ENCODE data around the gene NR3C1.

DNA sequence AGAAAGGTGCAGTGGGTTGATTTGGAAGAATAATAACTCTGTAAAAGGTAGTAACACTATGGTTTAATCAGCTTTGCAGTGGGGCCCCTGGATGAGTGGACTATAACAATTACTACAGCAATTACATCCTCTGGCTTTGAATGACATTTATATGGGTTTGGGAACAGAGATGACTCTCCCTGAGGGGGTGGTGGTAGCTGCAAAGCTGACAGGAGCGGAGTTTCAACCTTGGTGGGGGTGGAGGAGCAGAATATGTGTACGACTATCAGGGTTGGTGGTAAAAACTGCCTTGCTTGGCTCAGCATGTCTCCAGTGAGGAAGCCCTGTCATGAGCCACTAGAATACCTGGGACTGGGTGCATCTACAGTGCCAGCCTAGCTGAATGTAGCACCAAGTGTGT, 28.3 kb upstream of the NR3C1 start:
- TF ChIP-seq, protein P1, sequence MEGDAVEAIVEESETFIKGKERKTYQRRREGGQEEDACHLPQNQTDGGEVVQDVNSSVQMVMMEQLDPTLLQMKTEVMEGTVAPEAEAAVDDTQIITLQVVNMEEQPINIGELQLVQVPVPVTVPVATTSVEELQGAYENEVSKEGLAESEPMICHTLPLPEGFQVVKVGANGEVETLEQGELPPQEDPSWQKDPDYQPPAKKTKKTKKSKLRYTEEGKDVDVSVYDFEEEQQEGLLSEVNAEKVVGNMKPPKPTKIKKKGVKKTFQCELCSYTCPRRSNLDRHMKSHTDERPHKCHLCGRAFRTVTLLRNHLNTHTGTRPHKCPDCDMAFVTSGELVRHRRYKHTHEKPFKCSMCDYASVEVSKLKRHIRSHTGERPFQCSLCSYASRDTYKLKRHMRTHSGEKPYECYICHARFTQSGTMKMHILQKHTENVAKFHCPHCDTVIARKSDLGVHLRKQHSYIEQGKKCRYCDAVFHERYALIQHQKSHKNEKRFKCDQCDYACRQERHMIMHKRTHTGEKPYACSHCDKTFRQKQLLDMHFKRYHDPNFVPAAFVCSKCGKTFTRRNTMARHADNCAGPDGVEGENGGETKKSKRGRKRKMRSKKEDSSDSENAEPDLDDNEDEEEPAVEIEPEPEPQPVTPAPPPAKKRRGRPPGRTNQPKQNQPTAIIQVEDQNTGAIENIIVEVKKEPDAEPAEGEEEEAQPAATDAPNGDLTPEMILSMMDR (IDR thresholded peaks at IDR 0.05), result no peak
- TF ChIP-seq POLR2A (IDR thresholded peaks at IDR 0.05), result no peak
